Transverse colon (tissue), 3 donors: ENCODE data around the gene STK33.

ENCODE experiments used
- CTCF ChIP-seq, 5 experiments: fragments of 200-600 bp in 3 of 5; fragments of 450-650 bp in 2 of 5; sonication (generic) in 3 of 5; IDR thresholded peaks; 1 replicate in 2 of 5; 2 replicates in 3 of 5; pipeline ENCODE4 v1.5.1; 2016 to 2017; ENCODE audit warnings: antibody characterized with exemption in 5 of 5, inconsistent platforms in 3 of 5, mild to moderate bottlenecking in 2 of 5, moderate library complexity in 1 of 5
- POLR2A ChIP-seq: fragments of 450-650 bp; IDR thresholded peaks from one replicate; pipeline ENCODE4 v1.6.1; 2016; ENCODE audit warnings: antibody characterized with exemption, mild to moderate bottlenecking, moderate library complexity

GRCh38 chr11:8383627-8384026 is 210.4 kb downstream of the STK33 start:
- TF ChIP-seq CTCF (IDR thresholded peaks at IDR 0.05) (no peak), POLR2A (no peak)
